HG02840 (cell line): ENCODE data around the gene SORL1-AS1.

Experiments
- ATAC-seq: cut with Tn5 transposase; IDR thresholded peaks from one replicate; pipeline ENCODE4 v1.9.1; 2021; ENCODE audit warnings: mild to moderate bottlenecking, moderate library complexity, moderate number of reproducible peaks; ENCODE audit not compliant: unreplicated experiment, low FRiP score

SORL1-AS1 gene

GRCh38 chr11:121453589-121454299 is 977 bp upstream of the SORL1-AS1 start:
- ATAC-seq, result no peak

GRCh38 chr11:121451986-121452608 is 670 bp downstream of the SORL1-AS1 start, which contains the start of gene SORL1:
Gene SORL1, plus strand, starts transcription at chr11:121452314. Its CDS starts 18 bp downstream, at chr11:121452332.
- no peak for ATAC-seq

- no peak for ATAC-seq
Observed at GRCh38 chr11:121451178-121451985, 1.4 kb downstream of the SORL1-AS1 start.

- ATAC-seq, result no peak
Observed at GRCh38 chr11:121450401-121450800, 2.4 kb downstream of the SORL1-AS1 start.

GRCh38 chr11:121449626-121450025 is 3.1 kb downstream of the SORL1-AS1 start:
- ATAC-seq, result no peak

- ATAC-seq, result no peak
Observed at GRCh38 chr11:121449123-121449522, 3.6 kb downstream of the SORL1-AS1 start.

- no peak for ATAC-seq
Observed at GRCh38 chr11:121448431-121448941, 4.3 kb downstream of the SORL1-AS1 start.

GRCh38 chr11:121448011-121448410 is 4.8 kb downstream of the SORL1-AS1 start:
- no peak for ATAC-seq

- ATAC-seq, result no peak
Observed at GRCh38 chr11:121446752-121447156, 6.0 kb downstream of the SORL1-AS1 start.

- ATAC-seq, result no peak
Observed at GRCh38 chr11:121445071-121445768, 7.5 kb downstream of the SORL1-AS1 start.

- no peak for ATAC-seq
Observed at GRCh38 chr11:121444526-121444925, 8.2 kb downstream of the SORL1-AS1 start.

GRCh38 chr11:121443688-121444275 is 9.0 kb downstream of the SORL1-AS1 start:
- no peak for ATAC-seq

- no peak for ATAC-seq
Observed at GRCh38 chr11:121441521-121441920, 11.2 kb downstream of the SORL1-AS1 start.

GRCh38 chr11:121439759-121440158 is 13.0 kb downstream of the SORL1-AS1 start:
- ATAC-seq, result no peak

- no peak for ATAC-seq
Observed at GRCh38 chr11:121439337-121439736, 13.4 kb downstream of the SORL1-AS1 start.

- ATAC-seq, result no peak
Observed at GRCh38 chr11:121437686-121438078, 15.1 kb downstream of the SORL1-AS1 start.

GRCh38 chr11:121437018-121437685 is 15.6 kb downstream of the SORL1-AS1 start:
- ATAC-seq, result no peak

GRCh38 chr11:121435551-121436511 is 16.9 kb downstream of the SORL1-AS1 start:
- ATAC-seq, result no peak
